ENCODE data around the gene ST6GAL2.

Gene ST6GAL2

GRCh38 chr2:106843001-106843909 lies 42.7 kb downstream of the ST6GAL2 start:
- H3K4me1 ChIP-seq (ENCODE audit: control insufficient read depth, insufficient read depth, low read length) = peaks cover 5% of the 10 kb centered on the region
- no peak overlapping the region for H3K9ac ChIP-seq (ENCODE audit: low read length)
- H3K27ac ChIP-seq (ENCODE audit: low read depth, low read length) = no peak overlapping the region
- H3K27me3 ChIP-seq (ENCODE audit: control insufficient read depth, insufficient read depth, low read length) = no peaks in the 10 kb centered on the region
- no peaks in the 10 kb centered on the region for H3K36me3 ChIP-seq (ENCODE audit: control insufficient read depth, insufficient read depth, low read length)
- no peak overlapping the region for H3K4me3 ChIP-seq (ENCODE audit: low read depth, low read length)
- H3K9me3 ChIP-seq (ENCODE audit: control insufficient read depth, insufficient read depth, low read depth, low read length) = no peaks in the 10 kb centered on the region

- Histone ChIP-seq H3K27ac (ENCODE audit: low read depth, low read length) (no peak overlapping the region), H3K9me3 (ENCODE audit: control insufficient read depth, insufficient read depth, low read depth, low read length) (no peaks in the 10 kb centered on the region), H3K36me3 (ENCODE audit: control insufficient read depth, insufficient read depth, low read length) (no peaks in the 10 kb centered on the region), H3K9ac (ENCODE audit: low read length) (no peak overlapping the region), H3K27me3 (ENCODE audit: control insufficient read depth, insufficient read depth, low read length) (no peaks in the 10 kb centered on the region), H3K4me3 (ENCODE audit: low read depth, low read length) (no peak overlapping the region), H3K4me1 (ENCODE audit: control insufficient read depth, insufficient read depth, low read length) (peaks cover 3% of the 10 kb centered on the region; the same call in 1 of the 2 replicates)
These were observed 43.9 kb downstream of the ST6GAL2 start for GRCh38 chr2:106841886-106842645.

DNA sequence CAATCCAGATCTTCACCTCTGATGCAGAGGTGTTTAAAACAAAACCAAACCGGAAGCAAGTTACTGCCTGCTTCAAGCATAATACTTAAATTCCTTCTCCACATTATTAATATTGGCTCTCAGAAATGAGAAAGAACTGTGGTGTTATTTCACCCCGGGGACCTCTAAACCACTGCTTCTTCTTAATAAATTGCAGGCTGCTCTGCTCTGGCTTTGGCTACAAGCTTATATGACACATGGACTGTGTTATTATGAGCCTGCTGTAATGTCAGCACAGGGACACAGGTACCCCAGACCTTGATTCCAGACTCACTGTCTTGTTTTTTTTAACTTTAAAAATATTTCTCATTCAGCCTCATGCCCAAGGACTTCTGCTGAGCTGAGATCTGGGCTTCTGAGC lies 45.1 kb downstream of the ST6GAL2 start:
- no peaks in the 10 kb centered on the region for H3K36me3 ChIP-seq (ENCODE audit: control insufficient read depth, insufficient read depth, low read length)
- no peak overlapping the region for H3K27ac ChIP-seq (ENCODE audit: low read depth, low read length)
- no peaks in the 10 kb centered on the region for H3K27me3 ChIP-seq (ENCODE audit: control insufficient read depth, insufficient read depth, low read length)
- peaks cover 3% of the 10 kb centered on the region; the same call in 1 of the 2 replicates for H3K4me1 ChIP-seq (ENCODE audit: control insufficient read depth, insufficient read depth, low read length)
- H3K9ac ChIP-seq (ENCODE audit: low read length) = no peak overlapping the region
- no peak overlapping the region for H3K4me3 ChIP-seq (ENCODE audit: low read depth, low read length)
- no peaks in the 10 kb centered on the region for H3K9me3 ChIP-seq (ENCODE audit: control insufficient read depth, insufficient read depth, low read depth, low read length)

GRCh38 chr2:106839849-106840595 lies 45.9 kb downstream of the ST6GAL2 start:
- Histone ChIP-seq H3K4me3 (ENCODE audit: low read depth, low read length) (no peak overlapping the region), H3K9me3 (ENCODE audit: control insufficient read depth, insufficient read depth, low read depth, low read length) (no peaks in the 10 kb centered on the region), H3K36me3 (ENCODE audit: control insufficient read depth, insufficient read depth, low read length) (no peaks in the 10 kb centered on the region), H3K27me3 (ENCODE audit: control insufficient read depth, insufficient read depth, low read length) (no peaks in the 10 kb centered on the region), H3K9ac (ENCODE audit: low read length) (no peak overlapping the region), H3K27ac (ENCODE audit: low read depth, low read length) (no peak overlapping the region), H3K4me1 (ENCODE audit: control insufficient read depth, insufficient read depth, low read length) (peaks cover 3% of the 10 kb centered on the region; the same call in 1 of the 2 replicates)

GRCh38 chr2:106833256-106833655 lies 52.7 kb downstream of the ST6GAL2 start:
- H3K4me1 ChIP-seq (ENCODE audit: control insufficient read depth, insufficient read depth, low read length) = no peaks in the 10 kb centered on the region
- H3K27me3 ChIP-seq (ENCODE audit: control insufficient read depth, insufficient read depth, low read length) = no peaks in the 10 kb centered on the region
- H3K36me3 ChIP-seq (ENCODE audit: control insufficient read depth, insufficient read depth, low read length) = peaks cover 2% of the 10 kb centered on the region; the same call in 1 of the 2 replicates
- H3K9ac ChIP-seq (ENCODE audit: low read length) = no peak overlapping the region
- H3K9me3 ChIP-seq (ENCODE audit: control insufficient read depth, insufficient read depth, low read depth, low read length) = no peaks in the 10 kb centered on the region
- H3K27ac ChIP-seq (ENCODE audit: low read depth, low read length) = no peak overlapping the region
- no peak overlapping the region for H3K4me3 ChIP-seq (ENCODE audit: low read depth, low read length)

- Histone ChIP-seq H3K27me3 (ENCODE audit: control insufficient read depth, insufficient read depth, low read length) (no peaks in the 10 kb centered on the region), H3K9ac (ENCODE audit: low read length) (no peak overlapping the region), H3K4me3 (ENCODE audit: low read depth, low read length) (no peak overlapping the region), H3K27ac (ENCODE audit: low read depth, low read length) (no peak overlapping the region), H3K36me3 (ENCODE audit: control insufficient read depth, insufficient read depth, low read length) (peaks cover 2% of the 10 kb centered on the region; the same call in 1 of the 2 replicates), H3K9me3 (ENCODE audit: control insufficient read depth, insufficient read depth, low read depth, low read length) (no peaks in the 10 kb centered on the region; the same call in 1 of the 2 replicates), H3K4me1 (ENCODE audit: control insufficient read depth, insufficient read depth, low read length) (no peaks in the 10 kb centered on the region)
These were observed 54.0 kb downstream of the ST6GAL2 start for GRCh38 chr2:106831816-106832569.

DNA sequence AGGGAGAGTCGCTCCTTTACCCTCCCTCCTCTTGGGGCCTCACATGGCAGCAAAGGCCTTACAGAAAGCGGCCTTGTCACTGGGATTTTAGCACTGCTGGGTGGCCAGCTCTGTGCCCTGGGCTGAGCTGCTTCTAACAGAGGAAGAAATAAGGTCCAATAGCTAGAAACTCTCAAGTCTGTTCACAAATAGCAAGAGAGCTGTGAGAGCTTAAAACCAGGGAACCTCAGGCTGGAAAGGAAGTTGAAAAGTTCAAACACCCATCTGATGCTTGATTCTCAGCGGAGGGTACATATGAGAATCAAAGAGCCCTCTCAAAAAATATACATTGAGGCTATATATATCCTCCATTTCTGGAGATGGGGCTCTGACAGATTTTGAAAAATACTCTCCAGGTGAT lies 54.7 kb downstream of the ST6GAL2 start:
- H3K4me3 ChIP-seq (ENCODE audit: low read depth, low read length) = no peak overlapping the region
- H3K9ac ChIP-seq (ENCODE audit: low read length) = no peak overlapping the region
- H3K27ac ChIP-seq (ENCODE audit: low read depth, low read length) = no peak overlapping the region
- H3K36me3 ChIP-seq (ENCODE audit: control insufficient read depth, insufficient read depth, low read length) = peaks cover 2% of the 10 kb centered on the region; the same call in 1 of the 2 replicates
- H3K27me3 ChIP-seq (ENCODE audit: control insufficient read depth, insufficient read depth, low read length) = no peaks in the 10 kb centered on the region
- H3K4me1 ChIP-seq (ENCODE audit: control insufficient read depth, insufficient read depth, low read length) = no peaks in the 10 kb centered on the region
- no peaks in the 10 kb centered on the region; the same call in 1 of the 2 replicates for H3K9me3 ChIP-seq (ENCODE audit: control insufficient read depth, insufficient read depth, low read depth, low read length)

DNA sequence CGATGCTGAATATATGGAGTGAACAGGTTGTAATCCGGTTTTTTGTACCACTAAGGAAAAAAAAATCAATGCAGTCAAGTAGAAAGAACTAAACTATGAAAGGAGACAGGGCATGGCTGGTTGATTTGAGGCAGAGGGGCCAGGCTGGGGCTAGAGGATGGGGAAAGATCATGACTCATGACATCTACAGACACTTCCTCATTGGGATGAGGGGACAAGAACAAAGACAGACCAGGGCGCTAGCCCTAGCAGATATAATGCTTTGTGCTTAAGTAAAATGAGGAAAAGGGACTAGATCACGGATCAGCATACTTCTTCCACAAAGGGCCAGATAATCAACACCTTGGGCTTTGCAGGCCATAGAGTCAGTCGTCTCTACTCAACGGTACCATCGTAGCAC lies 55.8 kb downstream of the ST6GAL2 start:
- Histone ChIP-seq H3K4me1 (ENCODE audit: control insufficient read depth, insufficient read depth, low read length) (no peaks in the 10 kb centered on the region), H3K4me3 (ENCODE audit: low read depth, low read length) (no peak overlapping the region), H3K36me3 (ENCODE audit: control insufficient read depth, insufficient read depth, low read length) (peaks cover 2% of the 10 kb centered on the region; the same call in 1 of the 2 replicates), H3K27me3 (ENCODE audit: control insufficient read depth, insufficient read depth, low read length) (no peaks in the 10 kb centered on the region), H3K27ac (ENCODE audit: low read depth, low read length) (no peak overlapping the region), H3K9me3 (ENCODE audit: control insufficient read depth, insufficient read depth, low read depth, low read length) (peaks cover 4% of the 10 kb centered on the region), H3K9ac (ENCODE audit: low read length) (no peak overlapping the region)

DNA sequence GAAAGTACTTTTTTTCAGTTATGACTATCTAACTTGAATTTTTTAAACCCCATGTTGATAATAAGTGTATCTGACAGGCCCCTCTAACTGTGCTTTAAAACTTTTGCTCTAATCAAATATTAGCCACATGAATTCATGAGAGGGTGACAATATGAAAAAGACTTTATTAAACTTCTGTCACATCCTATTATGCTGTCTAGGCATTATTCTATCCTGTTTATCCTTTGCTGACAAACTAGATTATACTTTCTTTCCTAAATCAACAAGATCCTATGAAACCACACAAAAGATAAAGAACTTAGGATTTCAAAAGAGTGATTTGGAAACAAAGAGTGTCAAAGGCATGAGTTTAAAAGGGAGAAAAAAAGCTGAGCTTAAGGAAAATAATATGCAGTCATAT lies 57.8 kb downstream of the ST6GAL2 start:
- peaks cover 2% of the 10 kb centered on the region; the same call in 1 of the 2 replicates for H3K36me3 ChIP-seq (ENCODE audit: control insufficient read depth, insufficient read depth, low read length)
- H3K9me3 ChIP-seq (ENCODE audit: control insufficient read depth, insufficient read depth, low read depth, low read length) = peaks cover 7% of the 10 kb centered on the region
- no peaks in the 10 kb centered on the region for H3K27me3 ChIP-seq (ENCODE audit: control insufficient read depth, insufficient read depth, low read length)
- H3K27ac ChIP-seq (ENCODE audit: low read depth, low read length) = no peak overlapping the region
- no peak overlapping the region for H3K9ac ChIP-seq (ENCODE audit: low read length)
- H3K4me1 ChIP-seq (ENCODE audit: control insufficient read depth, insufficient read depth, low read length) = no peaks in the 10 kb centered on the region; the same call in 1 of the 2 replicates
- no peak overlapping the region for H3K4me3 ChIP-seq (ENCODE audit: low read depth, low read length)

- no peak overlapping the region for H3K27ac ChIP-seq (ENCODE audit: low read depth, low read length)
- peaks cover 7% of the 10 kb centered on the region for H3K9me3 ChIP-seq (ENCODE audit: control insufficient read depth, insufficient read depth, low read depth, low read length)
- no peak overlapping the region for H3K9ac ChIP-seq (ENCODE audit: low read length)
- H3K4me3 ChIP-seq (ENCODE audit: low read depth, low read length) = no peak overlapping the region
- no peaks in the 10 kb centered on the region; the same call in 1 of the 2 replicates for H3K4me1 ChIP-seq (ENCODE audit: control insufficient read depth, insufficient read depth, low read length)
- H3K27me3 ChIP-seq (ENCODE audit: control insufficient read depth, insufficient read depth, low read length) = no peaks in the 10 kb centered on the region
- H3K36me3 ChIP-seq (ENCODE audit: control insufficient read depth, insufficient read depth, low read length) = peaks cover 2% of the 10 kb centered on the region; the same call in 1 of the 2 replicates
These were observed 58.8 kb downstream of the ST6GAL2 start for GRCh38 chr2:106827158-106827557.
